HG02852 (cell line): ENCODE results near the gene LGALS16.
"Not testable (repeated sequence)": the region's sequence is repeated elsewhere in the genome, so short reads cannot be mapped to it uniquely, and the experiment has no call there.

Experiments
- ATAC-seq: cut with Tn5 transposase; IDR thresholded peaks from one replicate; pipeline ENCODE4 v1.9.1; 2021; ENCODE audit warnings: mild to moderate bottlenecking, moderate library complexity; ENCODE audit not compliant: unreplicated experiment

Gene LGALS16

GRCh38 chr19:39655613-39656012 is at the start of gene LGALS16:
Gene LGALS16 (plus strand): TSS chr19:39655913. CDS start chr19:39655962, 49 bp downstream.
- ATAC-seq = no peak

- no peak for ATAC-seq
These were observed 48.7 kb upstream of the LGALS16 start for GRCh38 chr19:39607021-39607420.

GRCh38 chr19:39607561-39607960 is 48.2 kb upstream of the LGALS16 start:
- no peak for ATAC-seq

GRCh38 chr19:39613597-39613996 is 42.1 kb upstream of the LGALS16 start:
- no peak for ATAC-seq

- no peak for ATAC-seq
These were observed 38.0 kb upstream of the LGALS16 start for GRCh38 chr19:39617745-39618144.

GRCh38 chr19:39623946-39624345 is 31.8 kb upstream of the LGALS16 start:
- ATAC-seq = no peak

GRCh38 chr19:39627631-39628030 is 28.1 kb upstream of the LGALS16 start:
- ATAC-seq = not testable (repeated sequence)

- no peak for ATAC-seq
These were observed 24.5 kb upstream of the LGALS16 start for GRCh38 chr19:39631178-39631577.

- ATAC-seq = no peak
These were observed 24.1 kb upstream of the LGALS16 start for GRCh38 chr19:39631626-39632025.

GRCh38 chr19:39637891-39638290 is 17.8 kb upstream of the LGALS16 start:
- no peak for ATAC-seq

GRCh38 chr19:39641773-39642172 is 13.9 kb upstream of the LGALS16 start:
- ATAC-seq = no peak

- ATAC-seq = no peak
These were observed 12.1 kb upstream of the LGALS16 start for GRCh38 chr19:39643591-39643990.

- no peak for ATAC-seq
These were observed 9.8 kb upstream of the LGALS16 start for GRCh38 chr19:39645800-39646411.

- ATAC-seq = no peak
These were observed 7.8 kb upstream of the LGALS16 start for GRCh38 chr19:39647918-39648317.

- ATAC-seq = no peak
These were observed 4.1 kb downstream of the LGALS16 start for GRCh38 chr19:39659791-39660190.

- no peak for ATAC-seq
These were observed 4.9 kb downstream of the LGALS16 start for GRCh38 chr19:39660661-39661060.

GRCh38 chr19:39661565-39661964 is 5.9 kb downstream of the LGALS16 start:
- ATAC-seq = no peak

- not testable (repeated sequence) for ATAC-seq
These were observed 14.1 kb downstream of the LGALS16 start for GRCh38 chr19:39669860-39670259.

- no peak for ATAC-seq
These were observed 15.3 kb downstream of the LGALS16 start for GRCh38 chr19:39670998-39671397.

- no peak for ATAC-seq
These were observed 16.1 kb downstream of the LGALS16 start for GRCh38 chr19:39671739-39672363.

GRCh38 chr19:39672473-39672872 is 16.8 kb downstream of the LGALS16 start:
- no peak for ATAC-seq

GRCh38 chr19:39673862-39674261 is 18.1 kb downstream of the LGALS16 start:
- not testable (repeated sequence) for ATAC-seq

- no peak for ATAC-seq
These were observed 20.3 kb downstream of the LGALS16 start for GRCh38 chr19:39676004-39676403.
